Heart left ventricle (tissue), 16 donors: ENCODE data around the gene EFEMP2. TPM values are rescaled to one million over a fixed set of nuclear protein-coding genes. Genes with fewer than 3 reads are reported as not detected.
A peak's percentile ranks its signal among the peaks of the same experiment; 100 is the strongest.

ENCODE experiments used
- ATAC-seq, 4 donors: fragments of 200-7000 bp; cut with Tn5 transposase; one replicate each; pipeline ENCODE4 v1.9.1; 2020 to 2022; ENCODE audit warnings: moderate library complexity in 4 of 4, mild to moderate bottlenecking in 3 of 4, moderate number of reproducible peaks in 1 of 4
- DNase-seq, 5 donors: peaks; one replicate each; pipeline ENCODE4 v3.0.0-alpha.2; 2020
- H3K27ac ChIP-seq, 12 donors: fragments of 200-600 bp; sonication (generic) in 4 of 12; one replicate each; pipeline versions ENCODE4 v1.5.0 to v1.8.0; 2016 to 2022; ENCODE audit warnings: mild to moderate bottlenecking in 2 of 12
- H3K27me3 ChIP-seq, 9 donors: fragments of 200-600 bp; sonication (generic) in 2 of 9; one replicate each; pipeline versions ENCODE4 v1.5.1 to v1.8.0; 2016 to 2022; ENCODE audit warnings: mild to moderate bottlenecking in 3 of 9
- H3K36me3 ChIP-seq, 9 donors: fragments of 200-600 bp; sonication (generic) in 2 of 9; one replicate each; pipeline versions ENCODE4 v1.5.0 to v1.8.0; 2018 to 2022; ENCODE audit warnings: mild to moderate bottlenecking in 2 of 9
- H3K4me1 ChIP-seq, 12 donors: fragments of 200-600 bp; sonication (generic) in 4 of 12; one replicate each; pipeline versions ENCODE4 v1.5.0 to v1.8.0; 2016 to 2022; ENCODE audit warnings: mild to moderate bottlenecking in 3 of 12
- H3K4me3 ChIP-seq, 12 donors: fragments of 200-600 bp; sonication (generic) in 4 of 12; one replicate each; pipeline versions ENCODE4 v1.5.0 to v1.8.0; 2017 to 2022; ENCODE audit warnings: mild to moderate bottlenecking in 9 of 12, moderate library complexity in 4 of 12
- H3K9me3 ChIP-seq, 12 donors: fragments of 200-600 bp; sonication (generic) in 4 of 12; one replicate each; pipeline versions ENCODE4 v1.5.0 to v1.8.0; 2016 to 2022; ENCODE audit warnings: mild to moderate bottlenecking in 1 of 12
- POLR2A ChIP-seq, 2 donors: fragments of 450-650 bp; IDR thresholded peaks; one replicate each; pipeline ENCODE4 v1.6.1; 2017; ENCODE audit warnings: antibody characterized with exemption in 2 of 2, mild to moderate bottlenecking in 2 of 2, moderate library complexity in 2 of 2
- WGBS, 4 donors: extraction: QIAGEN DNeasy Blood & Tissue Kit in 2 of 4; methylation state at CpG; one replicate each; pipeline versions ENCODE4 v1.1.5 to v1.1.7; 2013 to 2018; 5-methylcytosine and 5-hydroxymethylcytosine counted together
- intact Hi-C, 10 donors: fragments of 100-400 bp; cut with DNase I; formaldehyde crosslinking; loops; one replicate each; pipeline versions ENCODE4 v1.11.1 to v1.14.2; 2022
- polyA plus RNA-seq, 2 donors: library from polyadenylated mRNA; stranded (reverse); fragments of 200-250 nt; gene quantifications; one replicate each; pipeline ENCODE4 v1.2.3, GENCODE V29; 2013
- total RNA-seq, 9 donors: library from RNA; depleted of rRNA in 2 of 9; stranded (reverse); fragments of >200 nt in 2 of 9; fragmentation: NEBNext Ultra II Directional in 3 of 9; extraction: Animal tissue kit (Norgen Biotek cat#: 25700) in 3 of 9; gene quantifications; one replicate each; pipeline versions ENCODE4 v1.1.0 to v1.2.4, GENCODE V29; 2016 to 2023
- TF ChIP-seq, protein P1 (sequence below), 12 donors: fragments of 200-600 bp; sonication (generic) in 4 of 12; IDR thresholded peaks; one replicate each; pipeline versions ENCODE4 v1.5.0 to v1.8.0; 2018 to 2022; ENCODE audit warnings: antibody characterized with exemption in 12 of 12, mild to moderate bottlenecking in 5 of 12
- donor health status: ischemic (EF 13 %, LVEDD 7.1; RV severe dilation, severe dysfunction).
- donor health status: healthy with polysubstance abuse.
- donor health status: DM: no; HTN: yes; CAD: no.
- donor health status: DM: no; HTN: no; CAD: no.
- donor health status: ischemic (EF 25% LVEDD 6.9; RV normal size, moderate dysfunction).
- donor health status: ischemic (EF 25% LVEDD 5.7; RV mildly dilated, moderate dysfunction).
- donor health status: healthy.
- donor health status: DM: yes; HTN: yes; CAD: no.
- donor health status: ischemic (EF 35%, LVEDD 5.7; RV mildly dilated, moderate dysfunction).
- donor health status: nonischemic (EF 11% LVEDD 7.7; RV severe dilation, severe dysfunction).
- donor health status: DM: yes; HTN: yes; CAD: no.
- donor health status: PGD.
- donor health status: ischemic (EF 29% LVEDD 5.4; RV normal size, mild dysfunction).
- donor health status: nonischemic (EF 23%, LVEDD 6.1; RV moderate dilation, normal function).

EFEMP2 gene
- total and polyA plus RNA-seq, 11 donors, result 43.6 to 123 (median 88.4) TPM

DNA sequence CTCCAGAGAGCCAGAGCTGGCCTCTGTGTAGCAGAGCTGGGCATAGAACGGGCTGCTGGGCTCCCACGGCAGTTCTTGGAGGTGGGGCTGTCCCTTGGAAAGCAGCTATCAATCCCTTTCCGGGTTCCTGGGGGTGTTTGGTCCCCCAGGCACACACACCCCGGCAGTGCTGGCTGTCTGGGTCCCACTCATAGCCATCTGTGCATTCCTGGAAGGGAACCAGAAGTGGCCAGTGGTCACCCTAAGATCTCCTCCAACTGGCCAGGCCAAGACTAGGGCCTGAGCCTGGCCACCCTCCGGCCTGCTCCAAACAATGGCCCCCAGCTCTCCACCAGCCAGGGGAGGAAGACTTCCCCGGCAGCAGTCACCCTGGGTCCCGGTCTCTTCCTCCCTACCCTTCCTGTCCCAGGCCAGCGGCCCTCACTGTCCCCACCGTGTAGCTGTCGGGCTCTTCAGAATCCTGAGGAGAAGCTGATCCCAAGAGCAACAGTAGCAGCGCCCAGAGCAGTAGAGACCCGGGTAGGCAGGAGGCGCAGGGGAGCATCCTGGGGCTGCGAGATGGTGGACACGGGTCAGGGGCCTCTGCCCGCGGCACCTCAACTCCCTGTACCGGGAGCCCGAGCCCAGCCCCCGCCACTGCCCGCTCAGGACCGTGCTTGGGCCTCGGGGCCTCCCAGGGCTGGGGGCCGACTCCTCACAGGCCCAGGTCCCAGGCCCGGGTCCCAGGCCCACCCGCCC is 620 bp downstream of the EFEMP2 start:
- DNase-seq (peak in 2 of 5 donors; percentile 53 to 73), ATAC-seq (peak; percentile 1 to 22 (median 10))
- WGBS, 4 donors, result 7 to 25% (median 16%) methylated on average over 11 to 26 of the region's 26 CpGs
- no peaks in the 10 kb centered on the region for H3K9me3 ChIP-seq
- peak overlapping the region; percentile 75 to 99 (median 96) for H3K27ac ChIP-seq
- H3K27me3 ChIP-seq, result no peaks in the 10 kb centered on the region
- no peak for TF ChIP-seq POLR2A (IDR thresholded peaks at IDR 0.05)
- TF ChIP-seq, protein P1, sequence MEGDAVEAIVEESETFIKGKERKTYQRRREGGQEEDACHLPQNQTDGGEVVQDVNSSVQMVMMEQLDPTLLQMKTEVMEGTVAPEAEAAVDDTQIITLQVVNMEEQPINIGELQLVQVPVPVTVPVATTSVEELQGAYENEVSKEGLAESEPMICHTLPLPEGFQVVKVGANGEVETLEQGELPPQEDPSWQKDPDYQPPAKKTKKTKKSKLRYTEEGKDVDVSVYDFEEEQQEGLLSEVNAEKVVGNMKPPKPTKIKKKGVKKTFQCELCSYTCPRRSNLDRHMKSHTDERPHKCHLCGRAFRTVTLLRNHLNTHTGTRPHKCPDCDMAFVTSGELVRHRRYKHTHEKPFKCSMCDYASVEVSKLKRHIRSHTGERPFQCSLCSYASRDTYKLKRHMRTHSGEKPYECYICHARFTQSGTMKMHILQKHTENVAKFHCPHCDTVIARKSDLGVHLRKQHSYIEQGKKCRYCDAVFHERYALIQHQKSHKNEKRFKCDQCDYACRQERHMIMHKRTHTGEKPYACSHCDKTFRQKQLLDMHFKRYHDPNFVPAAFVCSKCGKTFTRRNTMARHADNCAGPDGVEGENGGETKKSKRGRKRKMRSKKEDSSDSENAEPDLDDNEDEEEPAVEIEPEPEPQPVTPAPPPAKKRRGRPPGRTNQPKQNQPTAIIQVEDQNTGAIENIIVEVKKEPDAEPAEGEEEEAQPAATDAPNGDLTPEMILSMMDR (IDR thresholded peaks at IDR 0.05), result peak in 5 of 12 donors; percentile 12 to 36 (median 21)
- peak overlapping the region; percentile 32 to 95 (median 68) for H3K4me3 ChIP-seq
- peaks cover 0 to 37% (median 28%) of the 10 kb centered on the region in 9 donors for H3K36me3 ChIP-seq
- H3K4me1 ChIP-seq, result peaks cover 3 to 45% (median 22%) of the 10 kb centered on the region in 12 donors
- intact Hi-C loops, result loop anchor here in 2 of 10 donors (2.0 kb wide), 1 partner anchor 13 kb away; the partner anchor contains the start of gene CFL1 (in 2 of the 2)

- peaks cover 3 to 45% (median 22%) of the 10 kb centered on the region in 12 donors for H3K4me1 ChIP-seq
- peaks cover 0 to 47% (median 38%) of the 10 kb centered on the region in 9 donors for H3K36me3 ChIP-seq
- peak overlapping the region; percentile 24 to 99 (median 94) for H3K27ac ChIP-seq
- no peaks in the 10 kb centered on the region for H3K27me3 ChIP-seq
- 50 to 62% (median 59%) methylated on average over 18 to 24 of the region's 24 CpGs for WGBS, 4 donors
- intact Hi-C loops, result no loop called here
- H3K9me3 ChIP-seq, result no peaks in the 10 kb centered on the region
- ATAC-seq, result no peak
- peak; percentile 63 to 81 (median 81) for DNase-seq
- TF ChIP-seq POLR2A (IDR thresholded peaks at IDR 0.05), result no peak
- TF ChIP-seq, protein P1 (IDR thresholded peaks at IDR 0.05), result no peak
- H3K4me3 ChIP-seq, result peak overlapping the region in 9 of 12 donors; percentile 60 to 95 (median 68)
Observed at GRCh38 chr11:65870706-65871681, 1.6 kb downstream of the EFEMP2 start.

DNA sequence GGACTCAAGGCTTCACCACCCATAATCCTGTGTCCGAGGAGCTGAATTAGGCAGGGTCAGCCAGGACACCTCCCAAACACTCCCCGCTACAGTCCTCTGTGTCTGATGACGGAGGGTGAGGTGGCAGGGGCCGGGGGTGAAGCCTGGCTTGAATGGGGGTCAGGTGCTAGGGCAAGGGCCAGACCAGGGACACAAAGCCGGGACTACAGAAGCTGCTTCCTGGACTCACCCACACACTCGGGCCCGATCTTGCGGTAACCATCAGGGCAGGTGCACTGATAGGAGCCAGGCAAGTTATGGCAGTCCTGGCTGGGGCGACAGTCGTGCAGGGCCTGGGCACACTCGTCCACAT is 2.3 kb downstream of the EFEMP2 start:
- no peak for ATAC-seq
- whole genome bisulfite sequencing, 4 donors, result 65 to 83% (median 70%) methylated on average over 5 to 11 of the region's 11 CpGs
- intact Hi-C loops, result no loop called here
- peak in 2 of 5 donors; percentile 32 to 35 for DNase-seq
- peaks cover 0 to 54% (median 45%) of the 10 kb centered on the region in 9 donors for H3K36me3 ChIP-seq
- H3K4me3 ChIP-seq, result peak overlapping the region in 2 of 12 donors; percentile 28 to 81
- peak overlapping the region in 8 of 12 donors; percentile 75 to 99 (median 96) for H3K27ac ChIP-seq
- no peaks in the 10 kb centered on the region for H3K9me3 ChIP-seq
- no peak for TF ChIP-seq POLR2A (IDR thresholded peaks at IDR 0.05)
- TF ChIP-seq, protein P1 (IDR thresholded peaks at IDR 0.05), result no peak
- H3K27me3 ChIP-seq, result no peaks in the 10 kb centered on the region
- H3K4me1 ChIP-seq, result peaks cover 3 to 45% (median 22%) of the 10 kb centered on the region in 12 donors
